PFSK-1 (cell line): ENCODE data around the gene EIF6.
A peak's percentile ranks its signal among the peaks of the same experiment; 100 is the strongest.

ENCODE experiments used
- FOXP2 ChIP-seq: optimal IDR thresholded peaks from 2 replicates; pipeline ENCODE3; 2011; ENCODE audit warnings: borderline replicate concordance, control low read depth, inconsistent platforms; ENCODE audit not compliant: insufficient read depth; ENCODE audit errors: extremely low read length, extremely low read depth
- POLR2AphosphoS5 ChIP-seq: IDR thresholded peaks from 2 replicates; pipeline ENCODE4 v1.6.1; 2012; ENCODE audit warnings: low read depth, mild to moderate bottlenecking, control low read depth, low read length, moderate library complexity
- REST ChIP-seq, 2 experiments: IDR thresholded peaks; 2 replicates each; pipeline versions ENCODE4 v1.6.1 to v1.8.0; 2011 to 2012; ENCODE audit warnings: low read depth in 2 of 2, low read length in 2 of 2, control low read depth in 1 of 2, inconsistent platforms in 1 of 2, mild to moderate bottlenecking in 1 of 2, moderate library complexity in 1 of 2; ENCODE audit not compliant: insufficient read depth in 1 of 2
- SIN3A ChIP-seq: IDR thresholded peaks from 2 replicates; pipeline ENCODE4 v1.6.1; 2012; ENCODE audit warnings: mild to moderate bottlenecking, low read length, moderate library complexity, borderline replicate concordance; ENCODE audit not compliant: insufficient read depth
- TAF1 ChIP-seq: IDR thresholded peaks from 2 replicates; pipeline ENCODE4 v1.6.1; 2012; ENCODE audit warnings: low read length, control low read depth, borderline replicate concordance; ENCODE audit not compliant: insufficient read depth

The EIF6 gene

GRCh38 chr20:35286899-35287508 is 2.4 kb upstream of the EIF6 start:
- TF ChIP-seq FOXP2 (no peak), SIN3A (no peak)

DNA sequence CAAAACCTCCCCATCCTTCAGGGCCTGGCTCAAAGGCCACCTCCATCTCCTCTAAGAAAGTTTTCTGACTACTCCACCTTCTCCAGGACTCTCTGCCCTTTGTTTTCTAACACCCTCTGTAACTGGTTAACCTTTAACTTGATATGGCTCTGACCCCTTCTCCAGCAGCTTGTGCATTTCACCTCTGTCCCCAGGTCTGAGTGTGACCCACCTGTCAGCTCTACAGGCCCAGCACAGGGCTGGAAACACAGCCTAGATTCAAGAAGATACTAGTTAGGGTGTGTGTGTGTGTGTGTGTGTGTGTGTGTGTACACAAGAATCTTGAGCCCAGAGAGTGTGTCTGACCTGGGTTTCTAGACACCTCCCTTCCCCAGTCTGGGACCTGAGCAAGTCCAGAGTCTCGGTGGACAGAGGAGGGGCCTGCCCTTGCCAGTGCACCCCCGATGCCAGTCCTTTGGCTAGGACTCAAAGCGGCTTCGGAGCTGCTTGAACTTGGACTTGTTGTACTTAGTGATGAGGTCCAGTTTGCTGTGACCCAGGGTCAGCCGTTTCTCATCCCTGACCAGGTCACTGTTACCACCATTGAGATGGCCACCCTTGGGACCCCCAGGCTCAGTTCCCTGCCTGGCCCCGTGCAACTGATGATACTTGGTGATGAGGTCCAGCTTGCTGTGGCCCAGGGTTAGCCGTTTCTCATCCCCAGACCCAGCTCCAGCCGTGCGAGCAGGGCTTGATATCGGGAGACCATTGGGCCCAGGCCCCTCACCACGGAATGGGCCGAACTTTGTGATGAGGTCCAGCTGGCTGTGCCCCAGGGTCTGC is 1.7 kb upstream of the EIF6 start:
- TF ChIP-seq POLR2AphosphoS5 (no peak), REST (IDR thresholded peaks at IDR 0.05; ENCODE audit: insufficient read depth in 1 of 2, low read depth in 2 of 2, low read length in 2 of 2) (no peak), TAF1 (no peak), FOXP2 (no peak), SIN3A (no peak)

- TF ChIP-seq REST (IDR thresholded peaks at IDR 0.05; ENCODE audit: insufficient read depth in 1 of 2, low read depth in 2 of 2, low read length in 2 of 2), result no peak
- peak; percentile 25; the same call in 1 of the 2 replicates for TF ChIP-seq POLR2AphosphoS5
- no peak for TF ChIP-seq SIN3A
- TF ChIP-seq TAF1, result no peak
- TF ChIP-seq FOXP2, result no peak
Measured at GRCh38 chr20:35285806-35286076, 1.2 kb upstream of the EIF6 start.

DNA sequence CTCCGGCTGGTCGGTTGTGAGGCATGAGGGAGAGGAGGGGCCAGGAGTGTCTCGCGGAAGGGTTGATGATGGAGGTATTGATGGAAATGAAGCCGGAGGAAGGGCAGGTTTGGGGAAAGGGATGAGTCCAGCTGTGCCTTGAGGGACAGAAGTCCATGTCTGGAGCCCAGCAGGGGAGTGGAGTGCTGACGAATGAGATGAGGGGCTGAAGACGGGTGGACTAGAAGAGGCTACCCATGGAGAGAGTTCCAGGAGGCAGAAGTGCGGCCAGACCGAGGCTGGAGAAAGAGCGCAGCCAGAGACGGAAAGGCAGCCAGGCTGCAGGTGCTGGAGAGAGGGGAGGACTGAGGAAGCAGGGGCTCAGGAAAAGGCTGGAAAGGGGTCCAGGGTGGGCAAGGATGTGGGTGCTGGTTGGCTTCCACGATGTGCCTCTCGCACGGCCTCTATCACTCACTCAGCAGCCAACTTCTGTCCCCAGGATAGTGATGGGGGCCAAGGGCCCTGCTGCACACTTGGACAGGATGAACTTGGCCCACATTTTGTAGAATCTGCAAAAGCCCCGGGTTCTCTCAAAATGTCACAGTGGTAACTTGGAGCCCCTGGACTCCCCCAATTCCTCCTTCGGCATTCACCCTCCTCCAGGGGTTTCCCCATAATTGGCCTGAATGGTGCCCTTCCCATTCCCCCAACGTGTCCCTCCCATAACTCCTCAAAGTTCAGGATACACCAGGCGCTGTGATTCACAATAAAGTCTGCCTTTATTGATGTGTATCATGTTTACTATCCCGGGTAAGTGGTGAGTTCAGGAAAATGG is 627 bp upstream of the EIF6 start:
- 0 out of 2 replicates have a peak, but pooled peaks have one; percentile 25 for TF ChIP-seq POLR2AphosphoS5
- no peak for TF ChIP-seq REST (IDR thresholded peaks at IDR 0.05; ENCODE audit: insufficient read depth in 1 of 2, low read depth in 2 of 2, low read length in 2 of 2)

DNA sequence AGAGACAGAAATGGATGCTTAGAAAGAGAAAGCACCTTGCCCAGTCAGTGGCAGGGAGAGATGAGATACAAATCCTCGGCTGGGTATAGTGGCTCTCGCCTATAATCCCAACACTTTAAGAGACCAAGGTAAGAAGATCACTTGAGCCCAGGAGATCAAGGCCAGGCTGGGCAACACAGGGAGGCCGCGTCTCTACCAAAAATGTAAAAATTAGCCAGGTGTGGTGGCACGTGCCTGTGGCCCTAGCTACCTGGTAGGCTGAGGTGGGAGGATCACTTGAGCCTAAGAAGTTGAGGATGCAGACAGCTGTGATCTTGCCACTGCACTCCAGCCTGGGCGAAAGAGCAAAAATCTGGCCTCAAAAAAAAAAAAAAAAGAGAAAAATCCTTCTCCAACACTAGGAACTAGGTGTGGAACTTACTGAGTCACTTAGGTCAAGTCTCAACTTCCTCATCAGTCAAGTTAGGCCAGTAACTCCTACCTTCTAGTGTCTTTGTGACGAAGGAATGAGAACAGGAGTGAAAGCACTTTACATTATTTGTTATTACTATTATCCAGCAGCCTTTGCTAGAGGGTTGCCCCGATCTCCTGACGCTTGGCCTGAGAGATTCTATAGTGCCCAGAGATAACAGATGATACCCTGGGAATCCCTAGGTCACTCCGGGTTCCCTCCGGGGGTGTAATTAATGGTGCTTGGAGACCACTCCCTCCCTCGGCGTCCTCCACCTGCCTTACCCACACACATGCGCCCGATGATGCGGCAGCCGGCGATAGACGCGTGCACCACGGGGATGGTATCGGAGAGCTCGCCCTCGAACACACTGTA is 918 bp downstream of the EIF6 start:
- TF ChIP-seq TAF1 (no peak), FOXP2 (no peak), POLR2AphosphoS5 (no peak), REST (IDR thresholded peaks at IDR 0.05; ENCODE audit: insufficient read depth in 1 of 2, low read depth in 2 of 2, low read length in 2 of 2) (no peak), SIN3A (no peak)
